Stimulated activated effector memory CD8-positive, alpha-beta T cell treated with anti-CD3 and anti-CD28 coated beads, Interleukin-12 subunit alpha, Interleukin-12 subunit beta, amount 100 ng/mL, for 72 hours (primary cell): Measurements from ENCODE around the gene CBFA2T3.
"Not testable (repeated sequence)": the region's sequence is repeated elsewhere in the genome, so short reads cannot be mapped to it uniquely, and the experiment has no call there.

Source experiments
- ATAC-seq: fragments of 150-1000 bp; cut with Tn5 transposase; 2 replicates; pipeline ENCODE4 v1.10.0; 2021
- DNase-seq, 2 donors: peaks; one replicate each; pipeline ENCODE4 v3.0.0; 2021 to 2022; ENCODE audit warnings: low spot score in 2 of 2
- H3K27ac Mint-ChIP-seq: one replicate; pipeline ENCODE4 v1.8.0; 2022; ENCODE audit warnings: mild to moderate bottlenecking, mixed read lengths
- H3K36me3 Mint-ChIP-seq: one replicate; pipeline ENCODE4 v1.8.0; 2022; ENCODE audit warnings: mild to moderate bottlenecking, mixed read lengths
- H3K4me1 Mint-ChIP-seq: one replicate; pipeline ENCODE4 v1.8.0; 2022; ENCODE audit warnings: mixed read lengths
- H3K4me3 Mint-ChIP-seq: one replicate; pipeline ENCODE4 v1.8.0; 2022; ENCODE audit warnings: mild to moderate bottlenecking, mixed read lengths
- H3K9me3 Mint-ChIP-seq: one replicate; pipeline ENCODE4 v1.8.0; 2022; ENCODE audit warnings: mixed read lengths

The CBFA2T3 gene

DNA sequence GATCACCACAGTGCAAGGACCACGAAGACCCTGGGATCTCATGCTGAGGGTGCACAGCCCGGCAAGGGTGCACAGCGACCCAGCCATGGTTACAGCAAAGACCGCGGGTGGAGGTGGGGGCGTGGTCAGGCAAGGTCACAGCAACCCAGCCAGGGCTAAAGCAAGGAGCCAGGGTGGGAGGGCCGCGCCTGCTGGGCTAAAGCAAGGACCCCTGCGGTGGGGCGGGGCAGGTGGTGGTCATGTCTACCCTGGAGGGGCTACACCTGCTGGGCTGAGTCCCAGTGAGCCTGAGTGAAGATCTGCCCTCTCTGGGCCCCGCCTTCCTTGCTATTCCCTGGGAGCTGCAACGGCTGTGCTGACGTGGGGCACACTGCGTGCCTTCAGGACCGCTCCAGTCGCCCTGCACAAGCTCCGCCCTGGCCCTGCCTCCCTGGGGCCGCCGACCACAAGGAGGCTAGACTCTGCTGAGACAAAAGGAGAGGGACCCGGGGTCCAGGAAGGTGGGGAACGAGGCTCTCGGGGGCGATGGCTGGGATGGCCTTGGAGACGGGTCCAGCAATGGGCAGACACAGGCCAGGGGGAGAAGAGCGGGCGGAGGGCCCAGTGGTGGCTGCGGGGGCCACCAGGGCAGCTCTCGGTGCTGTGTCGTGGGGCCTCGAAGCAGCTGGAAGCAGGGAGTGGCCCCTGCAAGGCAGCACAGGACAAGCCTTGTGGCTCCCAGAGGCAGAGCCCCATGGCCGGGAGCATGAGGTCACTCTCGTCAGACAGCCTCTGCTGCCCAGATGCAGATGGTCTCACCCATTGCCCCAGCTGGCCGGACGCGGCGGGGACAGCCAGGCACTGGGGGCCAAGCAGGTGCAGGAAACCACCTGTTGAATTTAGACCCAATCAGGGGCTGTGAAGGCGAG, 52.8 kb downstream of the CBFA2T3 start:
- H3K9me3 Mint-ChIP-seq, result no peaks in the 10 kb centered on the region
- no peak overlapping the region for H3K27ac Mint-ChIP-seq
- H3K36me3 Mint-ChIP-seq, result no peaks in the 10 kb centered on the region
- no peak for DNase-seq
- ATAC-seq, result no peak
- H3K4me3 Mint-ChIP-seq, result no peak overlapping the region
- no peaks in the 10 kb centered on the region for H3K4me1 Mint-ChIP-seq

DNA sequence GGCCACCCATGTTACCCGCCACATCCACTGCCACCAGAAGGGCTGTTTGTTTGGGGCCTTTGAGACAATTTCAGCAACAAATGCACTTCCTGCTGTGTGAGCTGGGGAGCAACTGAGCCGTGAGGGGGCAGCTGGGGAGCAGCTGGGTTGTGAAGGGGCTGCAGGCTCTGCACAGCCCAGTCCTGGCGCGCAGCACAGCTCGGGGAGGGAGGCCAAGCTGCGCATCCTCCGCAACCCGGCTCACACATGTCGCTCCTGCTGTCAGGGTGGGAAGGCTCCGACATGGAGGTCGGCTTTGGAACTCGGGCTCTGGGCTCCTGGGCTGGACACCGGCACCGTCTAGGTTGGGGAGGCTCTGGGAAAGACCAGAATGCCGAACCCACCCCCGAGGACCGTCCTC, 53.6 kb downstream of the CBFA2T3 start:
- Mint-ChIP-seq H3K27ac (no peak overlapping the region), H3K4me3 (no peak overlapping the region), H3K36me3 (no peaks in the 10 kb centered on the region), H3K9me3 (no peaks in the 10 kb centered on the region), H3K4me1 (no peaks in the 10 kb centered on the region)
- ATAC-seq (no peak), DNase-seq (no peak)

DNA sequence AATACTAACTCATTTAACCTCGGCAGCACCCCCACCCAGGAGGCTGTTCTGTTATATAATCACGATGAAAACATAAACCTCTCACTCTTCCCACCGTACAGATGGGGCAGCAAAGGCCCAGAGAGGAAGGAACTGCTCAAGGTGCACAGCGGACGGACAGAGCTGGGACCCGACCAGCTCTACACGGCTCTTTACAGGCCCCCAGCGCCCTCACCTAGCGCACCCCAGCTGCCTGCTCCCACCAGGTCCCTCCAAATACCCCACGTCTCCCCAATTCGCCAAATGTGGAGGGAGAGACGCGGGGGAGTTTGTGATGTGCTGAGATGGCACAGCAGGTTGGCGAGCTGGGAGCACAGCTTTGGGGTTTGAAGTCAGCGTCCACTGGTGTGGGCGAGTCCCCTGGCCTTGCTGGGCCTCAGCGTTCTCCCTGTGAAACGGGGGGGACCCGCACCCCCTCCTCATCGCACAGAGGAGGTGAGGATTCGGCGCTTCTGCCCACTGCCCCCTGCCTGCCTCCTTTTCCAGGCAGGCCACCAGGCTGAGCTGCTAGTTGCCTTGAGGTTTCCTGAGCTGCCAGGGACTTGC, 54.1 kb downstream of the CBFA2T3 start:
- Mint-ChIP-seq H3K9me3 (no peaks in the 10 kb centered on the region), H3K4me3 (no peak overlapping the region), H3K27ac (no peak overlapping the region), H3K36me3 (no peaks in the 10 kb centered on the region), H3K4me1 (no peaks in the 10 kb centered on the region)
- DNase-seq (no peak), ATAC-seq (no peak)

DNA sequence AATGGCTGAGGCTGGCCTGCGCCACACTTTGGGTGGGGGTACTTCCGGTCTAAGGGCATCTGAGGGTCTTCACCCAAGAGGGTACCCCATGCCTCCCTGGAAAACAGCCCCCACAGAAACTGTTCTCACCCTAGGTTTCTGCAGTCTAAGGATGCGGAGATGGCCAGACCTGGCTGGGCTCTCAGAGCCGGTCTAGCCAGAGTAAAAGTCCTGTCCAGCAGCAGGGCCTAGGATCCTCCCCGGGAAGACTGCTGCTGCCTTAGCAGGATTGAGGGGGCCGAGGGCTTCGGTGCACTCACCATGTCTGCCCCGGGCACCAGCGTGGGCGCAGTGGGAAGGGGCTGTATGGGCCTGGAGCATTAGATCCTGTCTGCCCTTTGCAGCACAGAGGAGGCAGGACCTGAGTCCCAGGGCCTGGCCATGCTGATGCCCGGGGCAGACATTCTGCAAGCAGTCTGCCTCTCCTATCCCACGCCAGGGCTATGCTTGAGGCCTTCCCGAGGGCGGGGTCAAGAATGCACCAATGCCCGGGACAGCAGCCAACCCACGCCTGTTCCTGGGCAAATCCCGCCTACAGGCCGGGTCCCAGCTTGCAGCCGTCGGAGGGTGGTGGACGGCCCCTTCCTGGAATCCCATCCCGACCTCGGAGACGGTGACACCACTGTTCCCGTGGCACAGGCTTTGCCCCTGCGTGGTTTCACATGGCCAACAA, 54.7 kb downstream of the CBFA2T3 start:
- Mint-ChIP-seq H3K4me1 (no peaks in the 10 kb centered on the region), H3K9me3 (no peaks in the 10 kb centered on the region), H3K36me3 (no peaks in the 10 kb centered on the region), H3K27ac (no peak overlapping the region), H3K4me3 (no peak overlapping the region)
- DNase-seq, result no peak
- ATAC-seq, result peak; percentile 6

DNA sequence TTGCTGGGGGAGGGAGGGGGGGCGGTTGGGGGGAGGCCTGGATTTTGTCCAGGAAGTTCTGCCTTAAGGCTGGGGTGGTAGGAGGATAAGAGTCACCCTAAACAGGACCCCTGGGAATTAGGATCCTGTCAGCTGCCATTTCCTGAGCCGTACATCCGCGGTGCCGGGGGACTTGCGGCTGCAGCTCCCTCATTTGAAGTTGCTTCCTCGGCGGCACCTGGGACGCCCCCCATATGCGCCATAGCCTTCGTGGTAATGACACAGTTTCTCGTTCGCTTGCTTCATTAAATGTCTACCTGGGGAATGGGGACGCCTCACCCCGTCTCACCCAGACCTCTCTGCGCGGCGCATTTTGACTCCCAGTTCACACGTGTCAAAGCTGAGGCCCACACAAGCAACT, 55.4 kb downstream of the CBFA2T3 start:
- Mint-ChIP-seq H3K4me1 (no peaks in the 10 kb centered on the region), H3K4me3 (no peak overlapping the region), H3K27ac (no peak overlapping the region), H3K36me3 (no peaks in the 10 kb centered on the region), H3K9me3 (no peaks in the 10 kb centered on the region)
- DNase-seq (no peak), ATAC-seq (no peak)

DNA sequence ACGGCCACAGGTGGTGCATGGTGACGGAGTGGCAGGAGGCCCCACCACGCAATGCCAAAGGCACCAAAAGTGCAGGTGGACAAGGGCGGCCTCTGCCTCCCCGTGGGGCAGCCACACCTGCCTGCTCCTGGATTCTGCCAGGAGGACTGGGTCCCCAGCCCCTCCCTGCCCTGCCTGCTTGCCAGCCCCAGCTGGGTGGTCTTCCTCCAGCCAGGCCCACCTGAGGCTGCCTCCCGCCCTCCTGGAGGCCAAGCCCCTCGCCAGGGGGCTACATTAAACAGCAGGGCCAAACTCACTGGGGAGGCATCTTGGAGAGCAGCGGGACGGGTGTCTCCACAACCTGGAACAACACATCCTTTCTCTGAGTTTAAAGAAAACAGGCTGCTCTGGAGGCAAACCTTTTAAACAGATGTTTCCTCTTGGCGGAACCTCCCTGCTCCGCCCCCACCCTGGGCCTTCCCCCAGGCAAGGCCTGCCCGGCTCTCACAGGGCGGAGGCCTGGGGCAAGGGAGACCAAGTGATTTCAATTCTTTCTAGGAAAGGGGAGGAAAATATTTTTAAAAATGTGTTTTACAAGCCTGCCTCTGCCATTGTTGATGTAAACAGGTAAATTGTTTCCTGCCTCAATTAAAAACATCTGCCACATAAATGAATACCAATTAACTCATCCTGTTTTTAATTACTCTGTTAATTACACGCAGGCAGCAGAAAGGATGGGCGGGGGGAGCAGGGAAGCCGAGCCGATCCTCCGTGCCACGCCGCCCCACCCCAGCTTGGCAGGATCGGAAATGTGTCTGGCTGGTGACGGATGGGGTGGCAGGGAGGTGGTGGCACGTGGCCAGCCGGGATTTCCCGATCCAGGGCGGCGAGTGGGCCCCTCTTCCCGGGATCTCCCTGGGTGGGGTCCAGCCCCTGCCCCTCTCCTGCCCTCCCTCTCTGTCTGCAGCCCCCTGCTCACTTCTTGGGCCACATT, 56.1 kb downstream of the CBFA2T3 start:
- Mint-ChIP-seq H3K4me3 (no peak overlapping the region), H3K27ac (no peak overlapping the region), H3K4me1 (no peaks in the 10 kb centered on the region), H3K9me3 (no peaks in the 10 kb centered on the region), H3K36me3 (no peaks in the 10 kb centered on the region)
- DNase-seq (no peak), ATAC-seq (no peak)

DNA sequence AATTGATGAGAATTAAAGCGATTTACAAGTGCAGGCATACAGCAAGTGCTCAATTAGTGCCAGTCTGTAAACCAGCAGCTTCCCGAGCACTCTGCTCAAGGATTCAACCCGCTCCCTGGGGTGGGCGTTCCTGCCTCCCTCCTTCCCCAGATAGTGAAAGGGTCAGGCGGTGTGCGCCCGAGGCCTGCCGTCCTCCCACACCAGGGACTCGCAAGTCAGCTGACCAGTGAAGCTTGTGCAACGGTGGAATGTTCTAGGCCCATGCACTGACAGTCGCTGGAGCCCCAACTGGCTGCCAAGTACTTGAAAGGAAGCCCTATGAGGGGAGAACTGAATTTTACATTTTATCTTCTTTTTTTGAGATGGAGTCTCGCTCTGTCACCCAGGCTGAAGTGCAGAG, 57.1 kb downstream of the CBFA2T3 start:
- ATAC-seq (no peak), DNase-seq (no peak)
- Mint-ChIP-seq H3K4me1 (no peaks in the 10 kb centered on the region), H3K27ac (no peak overlapping the region), H3K9me3 (no peaks in the 10 kb centered on the region), H3K36me3 (no peaks in the 10 kb centered on the region), H3K4me3 (no peak overlapping the region)

GRCh38 chr16:88918896-88919295, 58.1 kb downstream of the CBFA2T3 start:
- not testable (repeated sequence) for H3K36me3 Mint-ChIP-seq, H3K9me3 Mint-ChIP-seq, H3K4me1 Mint-ChIP-seq, H3K4me3 Mint-ChIP-seq, H3K27ac Mint-ChIP-seq, ATAC-seq, DNase-seq

- no peaks in the 10 kb centered on the region for H3K9me3 Mint-ChIP-seq
- H3K36me3 Mint-ChIP-seq, result no peaks in the 10 kb centered on the region
- no peak overlapping the region for H3K4me3 Mint-ChIP-seq
- DNase-seq, result no peak
- H3K4me1 Mint-ChIP-seq, result no peaks in the 10 kb centered on the region
- no peak overlapping the region for H3K27ac Mint-ChIP-seq
- no peak for ATAC-seq
These were observed 58.9 kb downstream of the CBFA2T3 start for GRCh38 chr16:88917915-88918627.

GRCh38 chr16:88917146-88917914, 59.7 kb downstream of the CBFA2T3 start:
- Mint-ChIP-seq H3K9me3 (no peaks in the 10 kb centered on the region), H3K27ac (no peak overlapping the region), H3K4me3 (no peak overlapping the region), H3K36me3 (no peaks in the 10 kb centered on the region), H3K4me1 (no peaks in the 10 kb centered on the region)
- DNase-seq (no peak), ATAC-seq (no peak)

GRCh38 chr16:88915639-88916327, 61.2 kb downstream of the CBFA2T3 start:
- no peak overlapping the region for H3K4me3 Mint-ChIP-seq
- no peaks in the 10 kb centered on the region for H3K36me3 Mint-ChIP-seq
- H3K27ac Mint-ChIP-seq, result no peak overlapping the region
- H3K4me1 Mint-ChIP-seq, result no peaks in the 10 kb centered on the region
- ATAC-seq, result no peak
- DNase-seq, result no peak
- H3K9me3 Mint-ChIP-seq, result no peaks in the 10 kb centered on the region

GRCh38 chr16:88914750-88915368, 62.1 kb downstream of the CBFA2T3 start:
- no peak overlapping the region for H3K27ac Mint-ChIP-seq
- H3K36me3 Mint-ChIP-seq, result no peaks in the 10 kb centered on the region
- DNase-seq, result no peak

GRCh38 chr16:88913870-88914269, 63.1 kb downstream of the CBFA2T3 start:
- Mint-ChIP-seq H3K4me3 (no peak overlapping the region), H3K27ac (no peak overlapping the region), H3K4me1 (no peaks in the 10 kb centered on the region), H3K9me3 (no peaks in the 10 kb centered on the region), H3K36me3 (no peaks in the 10 kb centered on the region)
- DNase-seq (no peak), ATAC-seq (no peak)

More at GRCh38 chr16:88914750-88915368, 62.1 kb downstream of the CBFA2T3 start:
- Mint-ChIP-seq H3K9me3 (no peaks in the 10 kb centered on the region), H3K4me3 (no peak overlapping the region), H3K4me1 (no peaks in the 10 kb centered on the region)
- no peak for ATAC-seq
